T1000 (cell line): Measurements from ENCODE around the gene COMMD3.
"Not testable (repeated sequence)": the region's sequence is repeated elsewhere in the genome, so short reads cannot be mapped to it uniquely, and the experiment has no call there.

Experiments used
- DNase-seq: peaks from one replicate; lab custom pipeline; 2025; ENCODE audit warnings: mixed read lengths; lab: John Stamatoyannopoulos, UW

The COMMD3 gene

GRCh38 chr10:22316286-22317075, at the start of gene COMMD3:
Gene COMMD3, plus strand, starts transcription at chr10:22316388. Its CDS starts 30 bp downstream, at chr10:22316418.
- DNase-seq: peak; percentile 100

- DNase-seq: no peak
Observed at GRCh38 chr10:22268503-22268902, 47.7 kb upstream of the COMMD3 start.

- DNase-seq: no peak
Observed at GRCh38 chr10:22271786-22272185, 44.4 kb upstream of the COMMD3 start.

GRCh38 chr10:22278441-22278782, 37.8 kb upstream of the COMMD3 start:
- no peak for DNase-seq

GRCh38 chr10:22280078-22280477, 36.1 kb upstream of the COMMD3 start:
- no peak for DNase-seq

GRCh38 chr10:22285130-22285529, 31.1 kb upstream of the COMMD3 start:
- DNase-seq: no peak

- no peak for DNase-seq
Observed at GRCh38 chr10:22293747-22294404, 22.3 kb upstream of the COMMD3 start.

- DNase-seq: no peak
Observed at GRCh38 chr10:22294694-22295093, 21.5 kb upstream of the COMMD3 start.

GRCh38 chr10:22301193-22301592, 15.0 kb upstream of the COMMD3 start:
- no peak for DNase-seq

- no peak for DNase-seq
Observed at GRCh38 chr10:22303461-22303860, 12.7 kb upstream of the COMMD3 start.

- no peak for DNase-seq
Observed at GRCh38 chr10:22305721-22306120, 10.5 kb upstream of the COMMD3 start.

- DNase-seq: no peak
Observed at GRCh38 chr10:22308390-22308789, 7.8 kb upstream of the COMMD3 start.

- no peak for DNase-seq
Observed at GRCh38 chr10:22309180-22310000, 6.8 kb upstream of the COMMD3 start.

GRCh38 chr10:22310012-22310411, 6.2 kb upstream of the COMMD3 start:
- DNase-seq: not testable (repeated sequence)

GRCh38 chr10:22310928-22311327, 5.3 kb upstream of the COMMD3 start:
- DNase-seq: no peak

- DNase-seq: no peak
Observed at GRCh38 chr10:22314852-22315251, 1.3 kb upstream of the COMMD3 start.

- no peak for DNase-seq
Observed at GRCh38 chr10:22315455-22316285, 518 bp upstream of the COMMD3 start.

- no peak for DNase-seq
Observed at GRCh38 chr10:22317076-22317370, 835 bp downstream of the COMMD3 start.

GRCh38 chr10:22317771-22318565, 1.8 kb downstream of the COMMD3 start:
- DNase-seq: no peak

- no peak for DNase-seq
Observed at GRCh38 chr10:22318772-22319171, 2.6 kb downstream of the COMMD3 start.

- no peak for DNase-seq
Observed at GRCh38 chr10:22319547-22319979, 3.4 kb downstream of the COMMD3 start.
